ENCODE measurements around the gene RBM38. TPM values are rescaled to one million over a fixed set of nuclear protein-coding genes. Genes with fewer than 3 reads are reported as not detected.

The RBM38 gene
- total RNA-seq, 1 donor from 2014 or later: 33.4 TPM

- no peaks in the 10 kb centered on the region for H3K27me3 Mint-ChIP-seq (ENCODE audit: low read depth)
- no peaks in the 10 kb centered on the region for H3K36me3 Mint-ChIP-seq (ENCODE audit: low read depth)
- no peak overlapping the region for H3K27ac Mint-ChIP-seq (ENCODE audit: unreplicated experiment)
- peaks cover 18% of the 10 kb centered on the region for H3K4me1 Mint-ChIP-seq
- no peaks in the 10 kb centered on the region for H3K9me3 Mint-ChIP-seq
- H3K4me3 Mint-ChIP-seq: no peak overlapping the region
- TF ChIP-seq CTCF (conservative IDR thresholded peaks at IDR 0.05): no peak
- no peak for DNase-seq (ENCODE audit: low read depth, low spot score)
Observed at GRCh38 chr20:57437672-57438330, 46.6 kb downstream of the RBM38 start.

- Mint-ChIP-seq H3K27ac (ENCODE audit: unreplicated experiment) (no peak overlapping the region), H3K27me3 (ENCODE audit: low read depth) (no peaks in the 10 kb centered on the region), H3K36me3 (ENCODE audit: low read depth) (no peaks in the 10 kb centered on the region), H3K4me3 (no peak overlapping the region), H3K4me1 (peaks cover 18% of the 10 kb centered on the region), H3K9me3 (no peaks in the 10 kb centered on the region)
- DNase-seq (ENCODE audit: low read depth, low spot score): no peak
- no peak for TF ChIP-seq CTCF (conservative IDR thresholded peaks at IDR 0.05)
Observed at GRCh38 chr20:57438552-57438951, 47.4 kb downstream of the RBM38 start.

GRCh38 chr20:57439432-57439831 lies 48.2 kb downstream of the RBM38 start:
- H3K36me3 Mint-ChIP-seq (ENCODE audit: low read depth): no peaks in the 10 kb centered on the region
- H3K4me3 Mint-ChIP-seq: no peak overlapping the region
- H3K27ac Mint-ChIP-seq (ENCODE audit: unreplicated experiment): no peak overlapping the region
- no peaks in the 10 kb centered on the region for H3K9me3 Mint-ChIP-seq
- no peaks in the 10 kb centered on the region for H3K27me3 Mint-ChIP-seq (ENCODE audit: low read depth)
- peaks cover 17% of the 10 kb centered on the region for H3K4me1 Mint-ChIP-seq
- TF ChIP-seq CTCF (conservative IDR thresholded peaks at IDR 0.05): no peak
- no peak for DNase-seq (ENCODE audit: low read depth, low spot score)

GRCh38 chr20:57439993-57440392 lies 48.8 kb downstream of the RBM38 start:
- Mint-ChIP-seq H3K9me3 (no peaks in the 10 kb centered on the region), H3K27ac (ENCODE audit: unreplicated experiment) (no peak overlapping the region), H3K36me3 (ENCODE audit: low read depth) (no peaks in the 10 kb centered on the region), H3K27me3 (ENCODE audit: low read depth) (no peaks in the 10 kb centered on the region), H3K4me1 (peaks cover 11% of the 10 kb centered on the region), H3K4me3 (no peak overlapping the region)
- no peak for DNase-seq (ENCODE audit: low read depth, low spot score)
- TF ChIP-seq CTCF (conservative IDR thresholded peaks at IDR 0.05): no peak

- H3K27ac Mint-ChIP-seq (ENCODE audit: unreplicated experiment): no peak overlapping the region
- H3K4me3 Mint-ChIP-seq: no peak overlapping the region
- H3K4me1 Mint-ChIP-seq: peaks cover 6% of the 10 kb centered on the region
- DNase-seq (ENCODE audit: low read depth, low spot score): no peak
- TF ChIP-seq CTCF (conservative IDR thresholded peaks at IDR 0.05): no peak
- no peaks in the 10 kb centered on the region for H3K36me3 Mint-ChIP-seq (ENCODE audit: low read depth)
- peaks cover 3% of the 10 kb centered on the region for H3K27me3 Mint-ChIP-seq (ENCODE audit: low read depth)
- H3K9me3 Mint-ChIP-seq: no peaks in the 10 kb centered on the region
Observed at GRCh38 chr20:57440678-57441509, 49.7 kb downstream of the RBM38 start.
